HCT116 (cell line): ENCODE measurements around the gene CCDC85B. TPM values are rescaled to one million over a fixed set of nuclear protein-coding genes. Genes with fewer than 3 reads are reported as not detected.

ENCODE experiments used
- ATAC-seq: fragments of 200-7000 bp; cut with Tn5 transposase; 2 replicates; pipeline ENCODE4 v1.9.1; 2020; ENCODE audit warnings: mild to moderate bottlenecking, moderate library complexity
- BruUV-seq: library from RNA; stranded (reverse); fragments of 400-500 nt; replicated peaks from 2 replicates; lab custom pipeline; 2021; lab: Mats Ljungman, UMichigan
- CTCF ChIA-PET: fragments of 300-600 bp; sonication (Branson Sonifier 250); formaldehyde crosslinking; loops from one replicate; lab custom pipeline; 2021; ENCODE audit warnings: antibody characterized with exemption; lab: Charles Lee
- POLR2A ChIA-PET: fragments of 300-600, 350-600 bp; sonication (Branson Sonifier 250); formaldehyde crosslinking; loops from one replicate; lab custom pipeline; 2021; ENCODE audit warnings: antibody characterized with exemption; lab: Charles Lee
- RAD21 ChIA-PET, 2 experiments: fragments of 300-600 bp; sonication (Branson Sonifier 250); formaldehyde crosslinking; loops; one replicate each; lab custom pipeline; 2023; ENCODE audit warnings: low total read pairs in 2 of 2; ENCODE audit not compliant: uncharacterized antibody in 2 of 2, unreplicated experiment in 2 of 2, low non-redundant PET in 1 of 2; lab: Charles Lee
- DNase-seq: peaks from one replicate; pipeline ENCODE4 v3.0.0-alpha.2; 2010; ENCODE audit warnings: low read depth, low spot score
- H2AFZ ChIP-seq: fragments of 200-600 bp; shearing (Covaris generic), sonication (generic); 2 replicates; pipeline ENCODE4 v1.6.1; 2017; ENCODE audit warnings: low read depth, mixed run types, mixed read lengths, antibody characterized with exemption, low read length; ENCODE audit not compliant: poor library complexity, severe bottlenecking
- H3K27ac ChIP-seq: 2 replicates; pipeline ENCODE4 v1.5.1; 2012; ENCODE audit warnings: low read depth, low read length
- H3K27me3 ChIP-seq: fragments of 200-600 bp; sonication (generic); 2 replicates; pipeline ENCODE4 v1.6.1; 2016; ENCODE audit warnings: mixed run types, low read length, mixed read lengths; ENCODE audit not compliant: insufficient read depth
- H3K36me3 ChIP-seq, 2 experiments: fragments of 200-500 bp in 1 of 2; fragments of 200-600 bp in 1 of 2; sonication (Bioruptor generic) in 1 of 2; sonication (generic) in 1 of 2; 2 replicates each; pipeline versions ENCODE4 v1.5.1 to v1.6.1; 2014 to 2016; ENCODE audit warnings: low read length in 2 of 2, inconsistent platforms in 1 of 2, mixed read lengths in 1 of 2, mixed run types in 1 of 2; ENCODE audit not compliant: insufficient read depth in 2 of 2, control insufficient read depth in 1 of 2
- H3K4me1 ChIP-seq, 2 experiments: fragments of 200-600 bp in 1 of 2; sonication (generic) in 1 of 2; 2 replicates each; pipeline versions ENCODE4 v1.5.1 to v1.6.1; 2012 to 2017; ENCODE audit warnings: low read length in 2 of 2, inconsistent platforms in 1 of 2, mild to moderate bottlenecking in 1 of 2, mixed read lengths in 1 of 2, mixed run types in 1 of 2, moderate library complexity in 1 of 2; ENCODE audit not compliant: insufficient read depth in 2 of 2, control insufficient read depth in 1 of 2
- H3K4me2 ChIP-seq: fragments of 200-600 bp; sonication (generic); 2 replicates; pipeline ENCODE4 v1.6.1; 2017; ENCODE audit warnings: mixed run types, low read length, mixed read lengths
- H3K4me3 ChIP-seq, 2 experiments: fragments of 200-600 bp in 1 of 2; sonication (generic) in 1 of 2; replicated peaks in 1 of 2; 2 replicates each; pipeline ENCODE4 v1.5.1; 2011 to 2016; ENCODE audit warnings: low read length in 2 of 2, control low read depth in 1 of 2, low read depth in 1 of 2, mild to moderate bottlenecking in 1 of 2, mixed read lengths in 1 of 2, mixed run types in 1 of 2
- H3K79me2 ChIP-seq: fragments of 200-600 bp; sonication (generic); 2 replicates; pipeline ENCODE4 v1.6.1; 2017; ENCODE audit warnings: mild to moderate bottlenecking, mixed run types, low read length, moderate library complexity, mixed read lengths; ENCODE audit not compliant: insufficient read depth
- H3K9ac ChIP-seq: fragments of 200-600 bp; sonication (generic); 2 replicates; pipeline ENCODE4 v1.6.1; 2016; ENCODE audit warnings: low read length, mixed read lengths
- H3K9me2 ChIP-seq: fragments of 200-600 bp; sonication (generic), shearing (Covaris generic); 2 replicates; pipeline ENCODE4 v1.6.1; 2017; ENCODE audit warnings: mixed run types, mild to moderate bottlenecking, moderate library complexity; ENCODE audit not compliant: insufficient read depth
- H3K9me3 ChIP-seq, 2 experiments: fragments of 200-500 bp in 1 of 2; fragments of 200-600 bp in 1 of 2; sonication (Bioruptor generic) in 1 of 2; sonication (generic) in 1 of 2; 2 replicates each; pipeline ENCODE4 v1.6.1; 2014 to 2017; ENCODE audit warnings: low read length in 2 of 2, mixed read lengths in 2 of 2, inconsistent platforms in 1 of 2, low read depth in 1 of 2, mild to moderate bottlenecking in 1 of 2, mixed run types in 1 of 2, moderate library complexity in 1 of 2; ENCODE audit not compliant: control insufficient read depth in 1 of 2, insufficient read depth in 1 of 2
- H4K20me1 ChIP-seq: fragments of 200-600 bp; sonication (generic), shearing (Covaris generic); 2 replicates; pipeline ENCODE4 v1.6.1; 2017; ENCODE audit warnings: mixed run types, mild to moderate bottlenecking, moderate library complexity; ENCODE audit not compliant: insufficient read depth
- CTCF ChIP-seq, 3 experiments: fragments of 200-600 bp in 1 of 3; sonication (generic) in 1 of 3; IDR thresholded peaks in 2 of 3; conservative IDR thresholded peaks in 1 of 3; 2 replicates each; pipeline ENCODE4 v1.5.1; 2012 to 2017; ENCODE audit warnings: low read depth in 2 of 3, low read length in 2 of 3, antibody characterized with exemption in 1 of 3, borderline replicate concordance in 1 of 3, control low read depth in 1 of 3, mild to moderate bottlenecking in 1 of 3, mixed read lengths in 1 of 3, mixed run types in 1 of 3, moderate library complexity in 1 of 3; ENCODE audit not compliant: insufficient read depth in 1 of 3
- EZH2phosphoT487 ChIP-seq: fragments of 200-600 bp; IDR thresholded peaks from 2 replicates; pipeline ENCODE4 v1.6.1; 2018; ENCODE audit warnings: antibody characterized with exemption, borderline replicate concordance
- JUND ChIP-seq: IDR thresholded peaks from 2 replicates; pipeline ENCODE4 v1.6.1; 2012
- POLR2AphosphoS5 ChIP-seq: IDR thresholded peaks from 2 replicates; pipeline ENCODE4 v1.6.1; 2011; ENCODE audit warnings: mild to moderate bottlenecking, low read depth, low read length, moderate library complexity
- RAD21 ChIP-seq: IDR thresholded peaks from 2 replicates; pipeline ENCODE4 v1.6.1; 2012; ENCODE audit warnings: low read depth, mild to moderate bottlenecking
- TCF7L2 ChIP-seq: IDR thresholded peaks from 2 replicates; pipeline ENCODE4 v1.7.0; 2011; ENCODE audit warnings: borderline replicate concordance, inconsistent platforms; ENCODE audit not compliant: insufficient read depth, insufficient read length; ENCODE audit errors: extremely low read depth
- ZNF274 ChIP-seq: fragments of 200-500 bp; sonication (Bioruptor generic); IDR thresholded peaks from 2 replicates; pipeline ENCODE4 v1.6.1; 2014; ENCODE audit warnings: mild to moderate bottlenecking, low read depth, low read length, inconsistent platforms
- intact Hi-C: fragments of 100-400 bp; cut with micrococcal nuclease; formaldehyde crosslinking; loops from 2 replicates; pipeline ENCODE4 v1.10.0; 2022
- total RNA-seq: library from RNA; stranded (reverse); gene quantifications from one replicate; pipeline ENCODE4 v1.2.1, GENCODE V29; 2021; ENCODE audit not compliant: unreplicated experiment

CCDC85B gene
- total RNA-seq, 1 experiment from 2014 or later = 84.3 TPM

GRCh38 chr11:65917077-65917433 is 26.6 kb downstream of the CCDC85B start:
- Histone ChIP-seq H3K27me3 (no peaks in the 10 kb centered on the region), H3K4me1 (peaks cover 57 to 74% of the 10 kb centered on the region in 2 experiments), H3K9ac (peak overlapping the region; percentile 99), H3K4me3 (peak overlapping the region; percentile 86 to 95), H2AFZ (no peak overlapping the region), H3K9me3 (no peaks in the 10 kb centered on the region), H4K20me1 (no peaks in the 10 kb centered on the region), H3K27ac (peak overlapping the region; percentile 95), H3K9me2 (no peaks in the 10 kb centered on the region), H3K36me3 (peaks cover 0 to 18% of the 10 kb centered on the region in 2 experiments; a peak in 1 of 4 replicates), H3K79me2 (peaks cover 47% of the 10 kb centered on the region), H3K4me2 (peak overlapping the region; percentile 96)
- DNase-seq (no peak), ATAC-seq (no peak)
- ChIA-PET RAD21 (interaction anchor here in 1 of 2 experiments (1.0 kb wide), 1 partner anchor 26 kb away, joined by 3 read pairs; the partner anchor contains the start of gene CCDC85B), POLR2A (interaction anchor here (0.9 to 2.1 kb wide), 7 partner anchors 11 to 25 kb away, joined by 5 to 30 read pairs (median 8); partner anchors contain the start of genes CCDC85B and FOSL1), CTCF (interaction anchor here (1.8 to 2.1 kb wide), 2 partner anchors 28 to 33 kb away, joined by 5 to 13 read pairs; partner anchors contain the start of gene FIBP)
- intact Hi-C loops = no loop called here
- TF ChIP-seq EZH2phosphoT487 (no peak), POLR2AphosphoS5 (peak; percentile 35; the same call in 1 of the 2 replicates)
- no TSS peak for BruUV-seq

- no peak for ATAC-seq
- peaks cover 3 to 22% of the 10 kb centered on the region in 2 experiments; a peak in 3 of 4 replicates for H3K36me3 ChIP-seq
- no peaks in the 10 kb centered on the region for H3K9me2 ChIP-seq
- peak overlapping the region; percentile 96 for H3K4me2 ChIP-seq
- no peaks in the 10 kb centered on the region for H3K9me3 ChIP-seq
- H3K4me3 ChIP-seq = peak overlapping the region; percentile 86 to 95
- H4K20me1 ChIP-seq = no peaks in the 10 kb centered on the region
- peak overlapping the region; percentile 95 for H3K27ac ChIP-seq
- DNase-seq = no peak
- peak overlapping the region; percentile 99 for H3K9ac ChIP-seq
- TF ChIP-seq TCF7L2 (no peak), ZNF274 (no peak), POLR2AphosphoS5 (no peak; the same call in 1 of the 2 replicates), RAD21 (no peak), JUND (no peak), CTCF (IDR thresholded peaks at IDR 0.05 in 2 of 3, conservative IDR thresholded peaks at IDR 0.05 in 1 of 3; ENCODE audit: borderline replicate concordance in 1 of 3, insufficient read depth in 1 of 3, low read depth in 2 of 3, low read length in 2 of 3) (0 out of 6 replicates have a peak, but pooled peaks of 1 of the 3 experiments have one; percentile 0)
- RAD21 ChIA-PET = interaction anchor here in 1 of 2 experiments (0.6 to 1.0 kb wide), 2 partner anchors 16 to 27 kb away, joined by 3 read pairs; partner anchors contain the start of gene CCDC85B
- H2AFZ ChIP-seq = no peak overlapping the region
- peaks cover 47% of the 10 kb centered on the region for H3K79me2 ChIP-seq
- BruUV-seq = no TSS peak
- H3K27me3 ChIP-seq = no peaks in the 10 kb centered on the region
- peaks cover 51 to 68% of the 10 kb centered on the region in 2 experiments for H3K4me1 ChIP-seq
- intact Hi-C loops = no loop called here
- CTCF ChIA-PET = interaction anchor here (0.6 to 1.8 kb wide), 3 partner anchors 30 to 58 kb away, joined by 3 to 5 read pairs (median 3); partner anchors contain the start of gene FIBP
- POLR2A ChIA-PET = interaction anchor here (0.9 to 2.0 kb wide), 7 partner anchors 12 to 29 kb away, joined by 5 to 30 read pairs (median 9); partner anchors contain the start of genes CCDC85B, FIBP and FOSL1
These were observed 27.1 kb downstream of the CCDC85B start for GRCh38 chr11:65917434-65918210.
